WERI-Rb-1 (cell line): ENCODE measurements around the gene ALG12.
A peak's percentile ranks its signal among the peaks of the same experiment; 100 is the strongest.

Source experiments
- DNase-seq: peaks from one replicate; pipeline ENCODE4 v3.0.0-alpha.2; 2020
- H3K27ac ChIP-seq: fragments of 250-450 bp; sonication (Bioruptor Pico); 2 replicates; pipeline ENCODE4 v1.5.1; 2020; ENCODE audit warnings: mild to moderate bottlenecking, moderate library complexity
- H3K27me3 ChIP-seq: fragments of 250-450 bp; sonication (Bioruptor Pico); 2 replicates; pipeline ENCODE4 v1.5.1; 2021; ENCODE audit warnings: mild to moderate bottlenecking, low read depth, moderate library complexity; ENCODE audit not compliant: insufficient read depth, severe bottlenecking
- H3K36me3 ChIP-seq: fragments of 250-450 bp; sonication (Bioruptor Pico); 2 replicates; pipeline ENCODE4 v1.5.1; 2020; ENCODE audit warnings: mild to moderate bottlenecking, moderate library complexity
- H3K4me3 ChIP-seq: 2 replicates; pipeline ENCODE4 v1.5.1; 2011; ENCODE audit warnings: low read depth, mild to moderate bottlenecking, control low read depth, low read length
- H3K9me3 ChIP-seq: fragments of 250-450 bp; sonication (Bioruptor Pico); 2 replicates; pipeline ENCODE4 v1.5.1; 2021; ENCODE audit warnings: mild to moderate bottlenecking, moderate library complexity; ENCODE audit not compliant: severe bottlenecking
- CTCF ChIP-seq: IDR thresholded peaks from 2 replicates; pipeline ENCODE4 v1.5.1; 2011; ENCODE audit warnings: low read depth, mild to moderate bottlenecking, control low read depth, inconsistent platforms, low read length

The ALG12 gene

DNA sequence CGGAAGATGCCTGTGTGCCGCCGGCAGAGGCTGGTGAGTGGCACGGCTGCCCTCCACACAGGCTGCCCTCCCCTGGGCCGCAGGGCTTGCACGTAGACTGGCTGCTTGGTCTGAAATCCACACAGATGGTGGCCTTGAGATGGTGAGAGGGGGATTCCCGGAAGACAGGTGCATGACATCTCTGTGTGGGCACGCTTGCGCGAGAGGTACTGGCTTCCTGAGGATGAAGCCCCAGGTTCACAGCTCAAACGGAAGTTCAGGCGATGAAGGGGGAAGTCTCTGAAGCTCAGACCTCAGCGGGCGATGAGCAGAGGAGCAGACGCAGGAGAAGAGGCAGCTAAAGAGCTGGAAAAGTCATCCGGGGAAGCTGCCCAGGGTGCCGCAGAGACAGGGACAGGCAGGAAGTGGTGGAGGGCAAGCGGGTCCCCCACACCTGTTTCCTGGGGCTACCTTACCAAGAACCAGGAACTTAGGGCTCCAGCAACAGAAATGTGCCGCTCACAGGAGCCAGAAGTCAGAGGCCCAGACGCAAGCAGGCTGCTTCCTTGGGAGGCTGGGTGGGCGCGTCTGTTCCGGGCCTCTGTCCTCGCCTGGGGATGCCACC lies 7.4 kb upstream of the ALG12 start:
- no peak for DNase-seq
- Histone ChIP-seq H3K36me3 (peaks cover 11% of the 10 kb centered on the region; the same call in 1 of the 2 replicates), H3K27ac (no peak overlapping the region), H3K27me3 (peaks cover 4% of the 10 kb centered on the region), H3K4me3 (no peak overlapping the region), H3K9me3 (no peaks in the 10 kb centered on the region)
- no peak for TF ChIP-seq CTCF

DNA sequence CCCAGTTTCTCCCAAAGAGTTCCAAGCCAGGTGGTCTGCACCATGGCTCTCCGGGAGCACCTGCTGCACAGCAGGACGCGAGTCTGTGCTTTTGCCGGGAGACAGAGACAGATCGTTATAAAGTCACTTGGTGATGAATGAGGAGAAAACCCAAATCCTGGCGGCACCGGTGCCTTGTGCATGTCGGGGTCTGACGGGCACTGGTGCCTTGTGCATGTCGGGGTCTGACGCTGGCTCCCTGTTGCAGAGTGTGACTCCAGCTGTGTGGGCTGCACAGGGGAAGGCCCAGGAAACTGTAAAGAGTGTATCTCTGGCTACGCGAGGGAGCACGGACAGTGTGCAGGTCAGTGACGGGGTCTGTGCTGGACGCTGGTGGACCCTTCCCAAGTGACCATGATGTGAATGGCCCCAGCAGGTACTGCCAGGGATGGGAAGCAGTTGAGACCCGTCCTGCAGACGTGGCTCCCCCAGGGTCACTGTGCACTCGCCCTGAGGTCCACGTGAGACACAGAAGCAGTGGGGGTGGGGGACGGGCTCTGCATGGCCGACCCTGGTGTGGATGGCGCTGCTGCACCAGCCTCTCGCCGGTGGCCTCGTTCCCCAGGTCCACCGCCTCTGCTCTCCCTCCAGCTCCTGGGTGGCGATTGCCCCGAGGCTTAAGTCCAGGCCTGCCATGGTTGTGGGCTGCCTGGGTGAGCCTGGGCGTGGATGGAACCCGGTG lies 6.0 kb upstream of the ALG12 start:
- Histone ChIP-seq H3K4me3 (no peak overlapping the region), H3K9me3 (no peaks in the 10 kb centered on the region), H3K27me3 (no peaks in the 10 kb centered on the region), H3K36me3 (peaks cover 20% of the 10 kb centered on the region; the same call in 1 of the 2 replicates), H3K27ac (no peak overlapping the region)
- DNase-seq: no peak
- no peak for TF ChIP-seq CTCF

GRCh38 chr22:49923445-49923844 lies 5.2 kb upstream of the ALG12 start:
- Histone ChIP-seq H3K4me3 (no peak overlapping the region), H3K36me3 (peaks cover 20% of the 10 kb centered on the region; the same call in 1 of the 2 replicates), H3K9me3 (no peaks in the 10 kb centered on the region), H3K27ac (no peak overlapping the region), H3K27me3 (no peaks in the 10 kb centered on the region)
- 0 out of 2 replicates have a peak, but pooled peaks have one; percentile 21 for TF ChIP-seq CTCF
- DNase-seq: no peak

DNA sequence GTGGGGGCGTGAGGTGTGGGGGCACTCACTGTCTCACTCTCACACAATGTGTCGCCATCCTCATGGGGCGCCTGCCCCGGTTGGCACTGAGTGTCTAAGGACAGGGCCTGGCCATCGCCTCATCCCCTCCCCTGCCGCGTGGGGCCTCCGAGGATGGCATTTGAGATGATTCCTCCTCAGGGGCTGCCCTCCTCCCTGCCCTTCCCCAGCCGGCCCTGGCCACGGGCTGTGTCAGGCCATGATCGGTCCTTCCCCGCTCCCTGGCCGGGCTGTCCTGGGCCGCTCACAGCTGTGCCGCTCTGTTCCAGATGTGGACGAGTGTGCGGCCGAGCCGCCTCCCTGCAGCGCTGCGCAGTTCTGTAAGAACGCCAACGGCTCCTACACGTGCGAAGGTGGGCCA lies 4.7 kb upstream of the ALG12 start:
- no peaks in the 10 kb centered on the region for H3K9me3 ChIP-seq
- no peak for DNase-seq
- no peak overlapping the region for H3K4me3 ChIP-seq
- TF ChIP-seq CTCF: no peak
- no peak overlapping the region for H3K27ac ChIP-seq
- H3K27me3 ChIP-seq: no peaks in the 10 kb centered on the region
- peaks cover 20% of the 10 kb centered on the region; the same call in 1 of the 2 replicates for H3K36me3 ChIP-seq

DNA sequence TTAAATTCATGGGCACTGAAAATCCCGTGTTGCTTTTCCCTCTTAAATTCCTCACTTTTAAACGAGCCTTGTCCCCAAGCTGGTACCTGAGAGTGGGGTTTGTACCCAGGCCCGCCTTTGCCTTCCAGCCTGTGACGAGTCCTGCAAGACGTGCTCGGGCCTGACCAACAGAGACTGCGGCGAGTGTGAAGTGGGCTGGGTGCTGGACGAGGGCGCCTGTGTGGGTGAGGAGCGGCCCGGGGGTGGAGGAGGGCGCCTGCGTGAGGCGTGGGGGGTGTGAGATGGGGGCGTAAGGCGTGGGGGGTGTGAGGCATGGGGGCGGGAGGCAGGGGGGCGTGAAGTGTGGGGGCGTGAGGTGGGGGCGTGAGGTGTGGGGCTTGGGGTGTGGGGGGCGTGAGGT lies 4.2 kb upstream of the ALG12 start:
- no peak for DNase-seq
- no peak for TF ChIP-seq CTCF
- Histone ChIP-seq H3K27me3 (no peaks in the 10 kb centered on the region), H3K9me3 (no peaks in the 10 kb centered on the region), H3K36me3 (peaks cover 20% of the 10 kb centered on the region; the same call in 1 of the 2 replicates), H3K4me3 (no peak overlapping the region), H3K27ac (no peak overlapping the region)
